GM12891 (cell line): ENCODE data around the gene UPF2.

ENCODE experiments used
- POLR2A ChIP-seq: IDR thresholded peaks from 2 replicates; pipeline ENCODE4 v1.6.1; 2011; ENCODE audit warnings: low read depth, low read length, control low read depth
- POLR2AphosphoS5 ChIP-seq: IDR thresholded peaks from 2 replicates; pipeline ENCODE4 v1.6.1; 2011; ENCODE audit warnings: low read depth, low read length, control low read depth
- SPI1 ChIP-seq: IDR thresholded peaks from 2 replicates; pipeline ENCODE4 v1.6.1; 2011; ENCODE audit warnings: low read depth, low read length, control low read depth

GRCh38 chr10:11951695-11952094 lies 90.9 kb downstream of the UPF2 start:
- TF ChIP-seq POLR2A (no peak), SPI1 (no peak), POLR2AphosphoS5 (no peak)
